H9 (cell line): Measurements from ENCODE around the gene HCN2. TPM values are rescaled to one million over a fixed set of nuclear protein-coding genes. Genes with fewer than 3 reads are reported as not detected.

Source experiments
- DNase-seq: peaks from one replicate; pipeline ENCODE4 v3.0.0-alpha.2; 2017
- H2AFZ ChIP-seq: one replicate; pipeline ENCODE4 v1.6.1; 2013; ENCODE audit warnings: mild to moderate bottlenecking, low read length, control low read depth, moderate library complexity
- H2AK5ac ChIP-seq: 2 replicates; pipeline ENCODE4 v1.6.1; 2013; ENCODE audit warnings: low read length, control low read depth, mixed read lengths; ENCODE audit not compliant: insufficient read length
- H2BK120ac ChIP-seq: one replicate; pipeline ENCODE4 v1.6.1; 2013; ENCODE audit warnings: low read depth, mild to moderate bottlenecking, low read length, control low read depth, inconsistent platforms; ENCODE audit not compliant: poor library complexity, severe bottlenecking
- H2BK12ac ChIP-seq: 2 replicates; pipeline ENCODE4 v1.6.1; 2013; ENCODE audit warnings: low read length, control low read depth, mixed read lengths, low read depth; ENCODE audit not compliant: insufficient read length
- H2BK15ac ChIP-seq: 2 replicates; pipeline ENCODE4 v1.6.1; 2013; ENCODE audit warnings: low read depth, low read length, control low read depth
- H2BK20ac ChIP-seq: one replicate; pipeline ENCODE4 v1.6.1; 2013; ENCODE audit warnings: low read depth, mild to moderate bottlenecking, low read length, control low read depth, inconsistent platforms; ENCODE audit not compliant: poor library complexity, severe bottlenecking
- H2BK5ac ChIP-seq: 2 replicates; pipeline ENCODE4 v1.6.1; 2013; ENCODE audit warnings: low read length, control low read depth, mixed read lengths; ENCODE audit not compliant: insufficient read length
- H3K14ac ChIP-seq: 2 replicates; pipeline ENCODE4 v1.6.1; 2013; ENCODE audit warnings: low read length, control low read depth; ENCODE audit not compliant: insufficient read depth
- H3K18ac ChIP-seq: 2 replicates; pipeline ENCODE4 v1.6.1; 2013; ENCODE audit warnings: low read depth, mild to moderate bottlenecking, mixed read lengths, low read length, control low read depth; ENCODE audit not compliant: insufficient read length
- H3K23ac ChIP-seq: 2 replicates; pipeline ENCODE4 v1.6.1; 2013; ENCODE audit warnings: low read length, control low read depth, mixed read lengths, low read depth; ENCODE audit not compliant: insufficient read length
- H3K23me2 ChIP-seq: 2 replicates; pipeline ENCODE4 v1.6.1; 2013; ENCODE audit warnings: low read depth, mild to moderate bottlenecking, mixed read lengths, low read length, control low read depth; ENCODE audit not compliant: insufficient read length, poor library complexity, severe bottlenecking
- H3K27ac ChIP-seq: 2 replicates; pipeline ENCODE4 v1.5.1; 2013; ENCODE audit warnings: low read length, control low read depth, mixed read lengths, low read depth; ENCODE audit not compliant: insufficient read length
- H3K27me3 ChIP-seq: 2 replicates; pipeline ENCODE4 v1.6.1; 2013; ENCODE audit warnings: low read length, control low read depth, inconsistent platforms; ENCODE audit not compliant: insufficient read depth
- H3K4ac ChIP-seq: 2 replicates; pipeline ENCODE4 v1.6.1; 2013; ENCODE audit warnings: low read depth, mild to moderate bottlenecking, control low read depth, inconsistent platforms, low read length, moderate library complexity
- H3K4me1 ChIP-seq: 2 replicates; pipeline ENCODE4 v1.6.1; 2013; ENCODE audit warnings: low read length, control low read depth, inconsistent platforms; ENCODE audit not compliant: insufficient read depth
- H3K4me2 ChIP-seq: 2 replicates; pipeline ENCODE4 v1.6.1; 2013; ENCODE audit warnings: low read length, control low read depth, mixed read lengths; ENCODE audit not compliant: insufficient read length, insufficient read depth
- H3K56ac ChIP-seq: 2 replicates; pipeline ENCODE4 v1.6.1; 2013; ENCODE audit warnings: low read depth, mild to moderate bottlenecking, mixed read lengths, low read length, control low read depth; ENCODE audit not compliant: insufficient read length
- H3K79me1 ChIP-seq: 2 replicates; pipeline ENCODE4 v1.6.1; 2013; ENCODE audit warnings: low read depth, mild to moderate bottlenecking, moderate library complexity, low read length, control low read depth, inconsistent platforms; ENCODE audit not compliant: insufficient read depth, poor library complexity, severe bottlenecking
- H3K79me2 ChIP-seq: 2 replicates; pipeline ENCODE4 v1.6.1; 2013; ENCODE audit warnings: low read length, control low read depth, inconsistent platforms; ENCODE audit not compliant: insufficient read depth
- H3K9ac ChIP-seq: 2 replicates; pipeline ENCODE4 v1.6.1; 2013; ENCODE audit warnings: low read length, control low read depth, mixed read lengths; ENCODE audit not compliant: insufficient read length; ENCODE audit errors: extremely low read depth
- H3K9me3 ChIP-seq: one replicate; pipeline ENCODE4 v1.6.1; 2013; ENCODE audit warnings: low read depth, low read length, inconsistent platforms; ENCODE audit not compliant: control insufficient read depth
- H3T11ph ChIP-seq: one replicate; pipeline ENCODE4 v1.6.1; 2013; ENCODE audit warnings: mild to moderate bottlenecking, low read length, control low read depth, inconsistent platforms
- H4K20me1 ChIP-seq: one replicate; pipeline ENCODE4 v1.6.1; 2013; ENCODE audit not compliant: control insufficient read depth, insufficient read length, insufficient read depth
- H4K5ac ChIP-seq: 2 replicates; pipeline ENCODE4 v1.6.1; 2013; ENCODE audit warnings: low read depth, mild to moderate bottlenecking, mixed read lengths, low read length, control low read depth; ENCODE audit not compliant: insufficient read length
- H4K8ac ChIP-seq: replicated peaks from 2 replicates; pipeline ENCODE4 v1.6.1; 2013; ENCODE audit warnings: low read length, control low read depth, mixed read lengths, low read depth; ENCODE audit not compliant: insufficient read length
- H4K91ac ChIP-seq: 2 replicates; pipeline ENCODE4 v1.6.1; 2013; ENCODE audit warnings: low read depth, mild to moderate bottlenecking, moderate library complexity, mixed read lengths, low read length, control low read depth; ENCODE audit not compliant: insufficient read length
- H3K27ac Mint-ChIP-seq, 3 experiments: 2 replicates in 2 of 3; 3 replicates in 1 of 3; pipeline ENCODE4 v1.8.0; 2020 to 2021; ENCODE audit warnings: mixed read lengths in 3 of 3, mild to moderate bottlenecking in 1 of 3, moderate library complexity in 1 of 3
- H3K27me3 Mint-ChIP-seq: 2 replicates; pipeline ENCODE4 v1.8.0; 2021; ENCODE audit warnings: low read depth, mild to moderate bottlenecking, moderate library complexity, mixed read lengths
- H3K36me3 Mint-ChIP-seq, 3 experiments: 2 replicates in 2 of 3; 3 replicates in 1 of 3; pipeline ENCODE4 v1.8.0; 2020 to 2021; ENCODE audit warnings: low read depth in 3 of 3, mixed read lengths in 3 of 3; ENCODE audit not compliant: insufficient read depth in 1 of 3
- H3K4me1 Mint-ChIP-seq, 2 experiments: 2 replicates each; pipeline ENCODE4 v1.8.0; 2020; ENCODE audit warnings: mixed read lengths in 2 of 2
- H3K4me3 Mint-ChIP-seq, 2 experiments: 2 replicates in 1 of 2; 3 replicates in 1 of 2; pipeline ENCODE4 v1.8.0; 2020 to 2021; ENCODE audit warnings: mild to moderate bottlenecking in 2 of 2, mixed read lengths in 2 of 2, moderate library complexity in 1 of 2
- H3K9me3 Mint-ChIP-seq, 2 experiments: 2 replicates in 1 of 2; 3 replicates in 1 of 2; pipeline ENCODE4 v1.8.0; 2020; ENCODE audit warnings: mild to moderate bottlenecking in 2 of 2, mixed read lengths in 2 of 2, moderate library complexity in 1 of 2
- CTCF ChIP-seq: fragments of 200-600 bp; sonication (generic); conservative IDR thresholded peaks from 3 replicates; pipeline ENCODE4 v1.8.0; 2021; ENCODE audit warnings: antibody characterized with exemption, mild to moderate bottlenecking
- WGBS: extraction: QIAGEN DNeasy Blood & Tissue Kit; methylation state at CpG from one replicate; pipeline ENCODE4 v1.1.7; 2013; ENCODE audit warnings: missing lambda C conversion rate, low lambda C conversion rate, mixed read lengths; ENCODE audit not compliant: insufficient read length; ENCODE audit errors: extremely low coverage; 5-methylcytosine and 5-hydroxymethylcytosine counted together
- total RNA-seq: library from RNA; stranded (reverse); gene quantifications from 2 replicates; pipeline ENCODE4 v1.2.1, GENCODE V29; 2021

Gene HCN2
- total RNA-seq, 1 experiment from 2014 or later, result 3.7 TPM

- Histone ChIP-seq H3K56ac (no peak overlapping the region), H3K9me3 (no peaks in the 10 kb centered on the region), H3K4me1 (no peaks in the 10 kb centered on the region; the same call in 1 of the 2 replicates), H4K8ac (no peak overlapping the region), H2BK12ac (no peak overlapping the region), H2BK5ac (no peak overlapping the region), H3K18ac (no peak overlapping the region), H3K14ac (no peak overlapping the region), H4K91ac (no peak overlapping the region), H3K23ac (no peak overlapping the region), H3K23me2 (no peaks in the 10 kb centered on the region), H3K79me2 (no peaks in the 10 kb centered on the region), H3T11ph (no peak overlapping the region), H2BK20ac (no peak overlapping the region), H3K9ac (no peak overlapping the region), H2BK120ac (no peak overlapping the region), H3K27me3 (no peaks in the 10 kb centered on the region), H4K20me1 (no peaks in the 10 kb centered on the region), H3K79me1 (no peaks in the 10 kb centered on the region), H3K27ac (no peak overlapping the region), H2AFZ (no peak overlapping the region), H4K5ac (no peak overlapping the region), H2BK15ac (no peak overlapping the region), H3K4ac (no peak overlapping the region), H3K4me2 (no peak overlapping the region), H2AK5ac (no peak overlapping the region)
- DNase-seq, result no peak
- Mint-ChIP-seq H3K27ac (no peak overlapping the region; a peak in 1 of 7 replicates), H3K4me1 (peaks cover 15 to 16% of the 10 kb centered on the region in 2 experiments), H3K36me3 (peaks cover 9 to 12% (median 9%) of the 10 kb centered on the region in 3 experiments; a peak in 6 of 7 replicates), H3K4me3 (no peak overlapping the region), H3K27me3 (peaks cover 17% of the 10 kb centered on the region), H3K9me3 (peaks cover 16 to 21% of the 10 kb centered on the region in 2 experiments; a peak in 4 of 5 replicates)
- WGBS, result no CpG with 5 or more reads among the region's 12 CpGs
- no peak for TF ChIP-seq CTCF
Measured at GRCh38 chr19:560121-560520, 29.6 kb upstream of the HCN2 start.
